ENCODE results near the gene TSPAN15. TPM values are rescaled to one million over a fixed set of nuclear protein-coding genes. Genes with fewer than 3 reads are reported as not detected.

TSPAN15 gene
- total and polyA plus RNA-seq, 2 of the 4 experiments (the other 2 are of a cell fraction): 0.48 TPM; not detected in 1

DNA sequence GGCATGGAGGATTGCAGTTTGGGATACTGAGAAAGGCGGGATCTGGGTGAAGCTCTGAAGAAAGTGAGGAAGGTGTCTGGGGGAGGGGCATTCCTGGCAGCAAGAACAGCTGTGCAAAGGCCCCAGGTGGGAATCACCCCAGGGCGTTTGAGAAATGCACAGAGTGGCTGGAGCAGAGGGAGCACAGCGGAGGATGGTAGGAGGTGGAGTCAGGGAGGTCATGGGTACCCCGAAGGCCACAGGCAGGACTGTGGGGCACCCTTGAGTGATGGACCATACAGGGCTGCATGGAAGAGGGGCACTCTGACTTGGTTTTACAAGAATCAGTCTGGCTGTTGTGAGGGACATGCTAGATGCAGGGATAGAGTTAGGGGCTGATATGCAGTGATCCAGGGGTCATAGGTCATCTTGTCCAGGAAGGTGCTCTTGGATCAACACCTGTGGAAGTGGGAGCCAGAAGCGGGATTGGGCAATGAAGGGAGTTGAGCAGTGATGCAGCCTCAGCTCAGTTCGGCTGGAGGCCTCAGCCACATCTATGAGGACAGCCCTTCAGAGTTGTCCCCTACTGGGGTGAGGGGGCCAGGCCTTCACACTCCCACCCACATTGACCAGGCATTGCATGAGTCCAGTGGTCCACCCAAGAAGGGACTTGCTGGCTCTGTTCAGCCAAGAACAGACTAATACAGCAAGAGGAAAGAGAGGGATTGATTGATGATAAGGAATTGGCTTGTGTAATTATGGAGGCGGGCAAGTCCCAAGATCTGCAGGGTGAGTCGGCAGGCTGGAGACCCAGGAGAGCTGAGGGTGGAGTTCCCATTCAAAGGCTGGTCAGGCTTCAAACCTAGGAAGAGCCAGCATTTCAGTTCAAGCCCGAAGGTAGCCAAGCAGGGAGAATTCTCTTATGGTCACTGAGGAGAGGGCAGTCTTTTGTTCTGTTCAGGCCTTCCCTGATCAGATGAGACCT, 48.7 kb downstream of the TSPAN15 start:
- Histone ChIP-seq H2BK20ac (ENCODE audit: low read depth, low read length) (no peak overlapping the region), H3K79me1 (ENCODE audit: low read depth in 1 of 2, low read length in 2 of 2) (no peaks in the 10 kb centered on the region), H2AFZ (replicated peaks; ENCODE audit: low read length, poor library complexity) (no peak overlapping the region), H3K56ac (ENCODE audit: extremely low read depth, insufficient read depth, low read length) (no peak overlapping the region), H2AK9ac (replicated peaks; ENCODE audit: low read depth, low read length, poor library complexity) (no peak overlapping the region), H3K9me1 (ENCODE audit: insufficient read depth, low read length) (no peaks in the 10 kb centered on the region), H2BK15ac (ENCODE audit: low read depth, low read length) (no peak overlapping the region), H3K27ac (ENCODE audit: insufficient read depth, low read length) (no peak overlapping the region), H3K23ac (ENCODE audit: low read depth, low read length) (no peak overlapping the region), H3K4me1 (ENCODE audit: control insufficient read depth, insufficient read depth, low read length) (no peaks in the 10 kb centered on the region), H4K91ac (ENCODE audit: insufficient read depth, low read depth, low read length) (no peak overlapping the region), H3K18ac (ENCODE audit: low read depth, low read length) (no peak overlapping the region), H4K8ac (ENCODE audit: low read depth in 2 of 2, low read length in 2 of 2) (no peak overlapping the region), H2BK120ac (ENCODE audit: low read depth, low read length) (no peak overlapping the region), H3K27me3 (ENCODE audit: control insufficient read depth, insufficient read depth, low read length) (peaks cover 68% of the 10 kb centered on the region), H4K20me1 (ENCODE audit: insufficient read depth, low read length) (no peaks in the 10 kb centered on the region), H4K5ac (ENCODE audit: low read depth, low read length) (no peak overlapping the region), H3K36me3 (ENCODE audit: control insufficient read depth, insufficient read depth, low read length) (no peaks in the 10 kb centered on the region), H3K9ac (ENCODE audit: low read depth, low read length) (no peak overlapping the region), H3K14ac (replicated peaks; ENCODE audit: low read depth, low read length) (no peak overlapping the region), H3K4me3 (ENCODE audit: insufficient read depth, low read depth, low read length) (no peak overlapping the region), H3K9me3 (ENCODE audit: control insufficient read depth, insufficient read depth, low read length) (no peaks in the 10 kb centered on the region), H2AK5ac (ENCODE audit: low read depth, low read length) (no peak overlapping the region), H2BK5ac (ENCODE audit: low read depth, low read length, poor library complexity, severe bottlenecking) (no peak overlapping the region), H3K4me2 (ENCODE audit: low read depth, low read length) (no peak overlapping the region), H3K4ac (ENCODE audit: low read depth, low read length) (no peak overlapping the region)
- intact Hi-C loops (cut with micrococcal nuclease) (no loop called here), dilution Hi-C loops (cut with HindIII; ENCODE audit: low sequenced_read_pairs, unreplicated experiment) (no loop called here), in situ Hi-C loops (cut with MboI; ENCODE audit: low sequenced_read_pairs) (loop anchor here (5.0 to 25.0 kb wide), 3 partner anchors 73 to 412 kb away; no protein-coding TSS in a partner anchor)
- no peak for ATAC-seq (ENCODE audit: low read depth)
- TF ChIP-seq RCOR1 (IDR thresholded peaks at IDR 0.05; ENCODE audit: insufficient replicate concordance, low read length) (no peak), MAFK (IDR thresholded peaks at IDR 0.05; ENCODE audit: low read depth, low read length) (no peak), MXI1 (IDR thresholded peaks at IDR 0.05; ENCODE audit: borderline replicate concordance, low read depth, low read length) (no peak), NFE2L2 (IDR thresholded peaks at IDR 0.05; ENCODE audit: low read depth, low read length) (no peak), RFX5 (IDR thresholded peaks at IDR 0.05; ENCODE audit: low read depth, low read length) (no peak)
- TF ChIP-seq, protein P1, sequence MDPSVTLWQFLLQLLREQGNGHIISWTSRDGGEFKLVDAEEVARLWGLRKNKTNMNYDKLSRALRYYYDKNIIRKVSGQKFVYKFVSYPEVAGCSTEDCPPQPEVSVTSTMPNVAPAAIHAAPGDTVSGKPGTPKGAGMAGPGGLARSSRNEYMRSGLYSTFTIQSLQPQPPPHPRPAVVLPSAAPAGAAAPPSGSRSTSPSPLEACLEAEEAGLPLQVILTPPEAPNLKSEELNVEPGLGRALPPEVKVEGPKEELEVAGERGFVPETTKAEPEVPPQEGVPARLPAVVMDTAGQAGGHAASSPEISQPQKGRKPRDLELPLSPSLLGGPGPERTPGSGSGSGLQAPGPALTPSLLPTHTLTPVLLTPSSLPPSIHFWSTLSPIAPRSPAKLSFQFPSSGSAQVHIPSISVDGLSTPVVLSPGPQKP (IDR thresholded peaks at IDR 0.05; ENCODE audit: borderline replicate concordance, low read depth, low read length): no peak
- ChIA-PET POLR2A (ENCODE audit: unreplicated experiment) (no interaction called here), CTCF (interaction anchor here (1.1 kb wide), 1 partner anchor 7 kb away, joined by 3 read pairs; no protein-coding TSS in a partner anchor)
- no TSS peak for BruUV-seq (replicated peaks)
- DNase-seq: no peak
- WGBS, 2 experiments (ENCODE audit: extremely low coverage in 2 of 2, insufficient read length in 1 of 2): 83% methylated on average over 2 of the region's 9 CpGs; no CpG with 5 or more reads in 1 of the 2 experiments
